H1 (cell line): Measurements from ENCODE around the gene SPPL2B.

Experiments used
- BCL11A ChIP-seq, 2 experiments: IDR thresholded peaks; one replicate each; pipeline ENCODE4 v1.6.1; 2011; ENCODE audit warnings: low read depth in 2 of 2, low read length in 2 of 2, mild to moderate bottlenecking in 2 of 2
- CEBPB ChIP-seq: IDR thresholded peaks from 2 replicates; pipeline ENCODE4 v1.6.1; 2012; ENCODE audit warnings: low read depth, low read length
- EP300 ChIP-seq, 2 experiments: IDR thresholded peaks; 1 replicate in 1 of 2; 2 replicates in 1 of 2; pipeline ENCODE4 v1.6.1; 2011 to 2012; ENCODE audit warnings: low read depth in 2 of 2, low read length in 2 of 2, mild to moderate bottlenecking in 2 of 2, borderline replicate concordance in 1 of 2, inconsistent platforms in 1 of 2, moderate library complexity in 1 of 2
- KDM5A ChIP-seq: fragments of 200-600 bp; IDR thresholded peaks from 2 replicates; pipeline ENCODE4 v1.7.1; 2012; ENCODE audit warnings: mild to moderate bottlenecking, low read length, inconsistent platforms, mixed read lengths
- MAFK ChIP-seq: IDR thresholded peaks from 2 replicates; pipeline ENCODE4 v1.6.1; 2012; ENCODE audit warnings: low read depth, mild to moderate bottlenecking, improper control_type of control experiment, low read length
- SIX5 ChIP-seq: IDR thresholded peaks from 2 replicates; pipeline ENCODE4 v1.6.1; 2011; ENCODE audit warnings: mild to moderate bottlenecking, low read depth, low read length
- SP2 ChIP-seq: IDR thresholded peaks from 2 replicates; pipeline ENCODE4 v1.6.1; 2012; ENCODE audit warnings: mild to moderate bottlenecking, low read length, inconsistent platforms
- USF2 ChIP-seq: IDR thresholded peaks from 2 replicates; pipeline ENCODE4 v1.6.1; 2011; ENCODE audit warnings: low read length, improper control_type of control experiment
- YY1 ChIP-seq: IDR thresholded peaks from 2 replicates; pipeline ENCODE4 v1.6.1; 2011; ENCODE audit warnings: low read depth, mild to moderate bottlenecking, low read length
- ZNF274 ChIP-seq: IDR thresholded peaks from 2 replicates; pipeline ENCODE4 v1.7.0; 2012; ENCODE audit warnings: low read length, borderline replicate concordance; ENCODE audit errors: extremely low read depth
- TF ChIP-seq, protein P1 (sequence below), 3 experiments: IDR thresholded peaks; 1 replicate in 2 of 3; 2 replicates in 1 of 3; pipeline versions ENCODE4 v1.5.1 to v1.6.1; 2011; ENCODE audit warnings: low read length in 3 of 3, mild to moderate bottlenecking in 3 of 3, inconsistent platforms in 2 of 3, low read depth in 1 of 3, moderate library complexity in 1 of 3; ENCODE audit not compliant: insufficient read depth in 1 of 3; ENCODE audit errors: control extremely low read depth in 1 of 3

- TF ChIP-seq USF2 (no peak), SIX5 (no peak), ZNF274 (no peak), EP300 (IDR thresholded peaks at IDR 0.05; ENCODE audit: borderline replicate concordance in 1 of 2, low read depth in 2 of 2, low read length in 2 of 2) (no peak), CEBPB (no peak), YY1 (no peak), KDM5A (no peak), BCL11A (IDR thresholded peaks at IDR 0.05; ENCODE audit: low read depth in 2 of 2, low read length in 2 of 2) (no peak), SP2 (no peak), MAFK (no peak)
- TF ChIP-seq, protein P1, sequence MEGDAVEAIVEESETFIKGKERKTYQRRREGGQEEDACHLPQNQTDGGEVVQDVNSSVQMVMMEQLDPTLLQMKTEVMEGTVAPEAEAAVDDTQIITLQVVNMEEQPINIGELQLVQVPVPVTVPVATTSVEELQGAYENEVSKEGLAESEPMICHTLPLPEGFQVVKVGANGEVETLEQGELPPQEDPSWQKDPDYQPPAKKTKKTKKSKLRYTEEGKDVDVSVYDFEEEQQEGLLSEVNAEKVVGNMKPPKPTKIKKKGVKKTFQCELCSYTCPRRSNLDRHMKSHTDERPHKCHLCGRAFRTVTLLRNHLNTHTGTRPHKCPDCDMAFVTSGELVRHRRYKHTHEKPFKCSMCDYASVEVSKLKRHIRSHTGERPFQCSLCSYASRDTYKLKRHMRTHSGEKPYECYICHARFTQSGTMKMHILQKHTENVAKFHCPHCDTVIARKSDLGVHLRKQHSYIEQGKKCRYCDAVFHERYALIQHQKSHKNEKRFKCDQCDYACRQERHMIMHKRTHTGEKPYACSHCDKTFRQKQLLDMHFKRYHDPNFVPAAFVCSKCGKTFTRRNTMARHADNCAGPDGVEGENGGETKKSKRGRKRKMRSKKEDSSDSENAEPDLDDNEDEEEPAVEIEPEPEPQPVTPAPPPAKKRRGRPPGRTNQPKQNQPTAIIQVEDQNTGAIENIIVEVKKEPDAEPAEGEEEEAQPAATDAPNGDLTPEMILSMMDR (IDR thresholded peaks at IDR 0.05; ENCODE audit: control extremely low read depth in 1 of 3, insufficient read depth in 1 of 3, low read depth in 1 of 3, low read length in 3 of 3), result no peak
Observed at GRCh38 chr19:2372076-2372612, 43.7 kb downstream of the SPPL2B start.
